Hematopoietic multipotent progenitor cell treated with erythropoietin and hydrocortisone succinate and interleukin-3 and kit ligand, for 6 days (in vitro differentiated cells): ENCODE data around the gene SORCS2.

Source experiments
- DNase-seq: peaks from one replicate; pipeline ENCODE4 v3.0.0-alpha.2; 2015

The SORCS2 gene

GRCh38 chr4:7609316-7609715 lies 417.0 kb downstream of the SORCS2 start:
- no peak for DNase-seq

DNA sequence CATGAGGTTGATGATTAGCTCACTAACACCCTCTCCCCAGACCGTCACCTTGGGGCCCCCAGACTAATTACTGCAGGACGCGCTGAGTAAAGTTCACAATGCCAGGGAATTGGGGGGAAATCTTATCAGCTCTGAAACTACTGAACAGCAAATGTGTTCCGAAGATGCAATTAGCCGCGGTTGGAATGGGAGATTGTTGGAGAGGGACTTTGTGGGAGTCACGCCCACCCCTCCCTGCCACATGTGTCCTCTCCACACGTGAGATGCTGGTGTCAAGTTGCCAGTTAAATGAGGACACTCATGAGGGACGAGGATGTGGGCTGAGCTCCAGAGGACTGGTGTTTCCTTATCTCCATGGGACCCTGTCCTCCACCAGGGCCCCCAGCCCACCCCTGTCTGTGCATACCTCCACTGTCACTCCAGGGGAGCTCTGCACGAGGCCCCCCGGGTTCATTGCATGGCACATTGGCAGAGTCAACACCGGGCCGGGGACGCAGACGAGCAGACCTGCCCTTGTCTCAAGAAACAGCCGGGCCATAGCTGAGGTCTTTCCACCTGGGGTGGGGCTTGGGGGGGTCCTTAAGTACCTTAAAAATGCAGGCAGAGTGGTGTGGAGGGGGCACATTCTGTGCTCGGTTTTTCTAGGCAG lies 417.8 kb downstream of the SORCS2 start:
- no peak for DNase-seq

- DNase-seq: no peak
Observed at GRCh38 chr4:7610841-7611240, 418.5 kb downstream of the SORCS2 start.

GRCh38 chr4:7612311-7612897 lies 420.1 kb downstream of the SORCS2 start:
- DNase-seq: no peak

DNA sequence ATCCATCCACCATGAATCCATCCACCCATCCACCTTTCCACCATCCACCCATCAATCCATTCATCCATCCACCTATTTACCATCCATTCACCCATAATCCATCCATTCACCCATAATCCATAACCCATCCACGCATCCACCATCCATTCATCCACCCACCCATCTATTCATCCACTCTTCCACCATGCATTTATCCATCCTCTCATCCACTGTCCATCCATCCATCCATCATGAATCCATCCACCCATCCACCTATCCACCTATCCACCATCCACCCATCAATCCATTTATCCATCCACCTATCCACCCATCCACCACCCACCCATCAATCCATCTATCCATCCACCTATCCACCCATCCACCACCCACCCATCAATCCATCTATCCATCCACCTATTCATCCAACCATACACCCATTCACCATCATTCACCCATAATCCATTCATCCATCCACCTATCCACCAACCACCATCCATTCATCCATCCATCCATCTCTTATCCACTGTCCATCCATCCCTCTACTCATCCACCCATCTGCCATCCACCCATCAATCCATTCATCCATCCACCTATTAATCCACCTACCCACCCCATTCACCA lies 422.1 kb downstream of the SORCS2 start:
- no peak for DNase-seq

GRCh38 chr4:7616193-7616592 lies 423.9 kb downstream of the SORCS2 start:
- no peak for DNase-seq

- no peak for DNase-seq
Observed at GRCh38 chr4:7618361-7618760, 426.0 kb downstream of the SORCS2 start.

DNA sequence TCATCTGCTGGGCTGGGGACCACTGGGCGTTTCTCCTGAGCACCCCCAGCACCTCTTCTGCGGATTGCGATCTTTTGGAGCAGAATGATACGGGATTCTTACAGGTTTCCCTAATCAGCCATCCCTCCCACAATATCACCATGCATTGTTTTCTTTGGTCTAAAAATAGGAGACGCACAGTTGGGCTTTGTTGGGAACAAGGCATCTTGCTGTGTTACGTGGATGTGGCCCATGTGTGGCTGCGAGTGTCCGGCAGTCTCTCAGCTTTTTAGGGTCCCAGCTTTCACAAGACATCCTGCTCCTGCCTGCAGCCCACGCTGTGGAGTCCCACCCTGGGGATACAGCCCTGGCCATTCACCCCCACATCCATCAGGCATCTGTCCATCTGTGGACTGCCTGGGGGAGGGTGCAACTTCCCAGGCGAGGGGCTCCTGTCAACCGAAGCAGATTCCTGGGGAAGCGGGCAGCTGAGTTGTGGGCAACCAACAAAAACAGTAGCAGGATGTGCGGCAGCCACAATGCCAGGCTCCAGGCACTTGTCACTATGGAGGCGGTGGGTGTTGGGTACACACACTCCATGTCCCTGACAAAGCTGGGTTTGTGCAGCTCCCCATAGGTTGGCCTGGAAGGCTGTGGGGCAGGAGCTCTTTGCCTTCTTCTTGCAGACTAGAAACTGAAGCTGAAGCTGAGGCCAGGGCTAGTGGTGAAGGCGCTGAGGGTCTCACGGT lies 427.9 kb downstream of the SORCS2 start:
- no peak for DNase-seq

DNA sequence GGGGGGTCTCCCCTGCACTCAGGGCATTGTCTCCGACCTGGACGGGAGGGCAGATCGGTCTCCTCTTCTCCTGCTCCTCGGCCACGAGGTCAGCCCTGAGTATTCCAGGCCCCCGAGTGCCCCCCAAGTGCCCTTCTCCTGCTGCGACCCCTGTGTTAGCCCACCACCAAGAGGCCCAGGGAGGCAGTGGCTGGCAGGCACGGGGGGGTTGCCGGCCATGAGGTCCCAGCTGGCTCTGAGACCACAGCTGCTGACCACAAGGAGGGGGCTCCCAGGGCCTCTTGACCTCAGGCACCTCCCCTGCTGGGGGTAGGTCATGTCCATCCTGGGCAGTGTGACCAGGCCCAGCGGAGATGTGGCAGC lies 428.5 kb downstream of the SORCS2 start:
- DNase-seq: no peak

DNA sequence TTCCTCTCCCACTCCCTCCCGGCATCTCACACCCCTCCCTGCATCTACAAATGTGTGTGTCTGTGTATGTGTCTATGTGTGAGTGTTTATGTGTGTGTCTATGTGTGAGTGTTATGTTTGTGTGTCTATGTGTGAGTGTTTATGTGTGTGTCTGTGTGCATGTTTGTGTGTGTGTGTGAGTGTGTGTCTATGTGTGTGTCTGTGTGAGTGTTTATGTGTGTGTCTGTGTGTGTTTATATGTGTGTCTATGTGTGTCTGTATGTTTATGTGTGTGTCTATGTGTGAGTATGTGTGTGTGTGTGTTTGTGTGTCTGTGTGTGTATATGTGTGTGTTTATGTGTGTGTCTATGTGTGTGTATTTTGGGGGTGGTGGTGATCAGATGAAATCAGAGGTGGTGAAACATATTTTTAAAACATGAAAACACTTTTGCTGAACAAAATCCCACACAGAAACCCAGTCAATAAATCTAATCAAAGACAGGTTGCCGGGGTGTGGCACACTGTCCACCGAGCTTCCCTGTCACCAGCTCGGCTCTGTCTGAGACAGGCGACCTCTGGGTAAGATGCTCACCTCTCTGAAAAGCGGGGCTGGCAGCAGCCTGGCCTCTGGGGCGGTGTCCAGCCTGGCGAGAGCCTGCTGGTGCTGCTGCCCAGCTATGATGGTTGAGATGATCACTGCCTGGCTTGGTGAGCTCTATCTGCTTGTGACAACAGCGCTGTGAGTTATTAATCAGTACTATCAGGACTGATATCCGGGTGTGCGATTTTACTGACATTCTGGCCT lies 429.1 kb downstream of the SORCS2 start:
- no peak for DNase-seq

- no peak for DNase-seq
Observed at GRCh38 chr4:7622371-7622770, 430.0 kb downstream of the SORCS2 start.

DNA sequence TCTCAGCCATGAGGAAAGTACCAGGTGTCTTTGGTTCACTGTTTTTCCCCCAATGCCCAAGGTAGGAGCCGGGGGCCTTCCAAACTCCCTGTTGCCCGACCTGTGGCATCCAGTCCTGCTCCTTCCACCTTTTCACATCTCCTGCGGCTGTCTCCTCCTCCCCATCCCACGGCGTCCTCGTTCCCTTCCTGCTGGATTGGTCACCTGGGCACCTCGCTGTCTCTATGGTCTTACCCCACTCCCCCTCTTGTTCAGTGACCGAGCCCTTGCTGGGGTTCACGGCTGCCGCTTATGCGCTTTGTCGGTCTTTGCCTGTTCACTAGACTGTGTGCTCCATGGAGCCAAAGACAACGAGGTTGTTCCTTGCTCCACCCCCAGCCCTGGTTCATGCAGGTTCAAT lies 431.1 kb downstream of the SORCS2 start:
- no peak for DNase-seq

DNA sequence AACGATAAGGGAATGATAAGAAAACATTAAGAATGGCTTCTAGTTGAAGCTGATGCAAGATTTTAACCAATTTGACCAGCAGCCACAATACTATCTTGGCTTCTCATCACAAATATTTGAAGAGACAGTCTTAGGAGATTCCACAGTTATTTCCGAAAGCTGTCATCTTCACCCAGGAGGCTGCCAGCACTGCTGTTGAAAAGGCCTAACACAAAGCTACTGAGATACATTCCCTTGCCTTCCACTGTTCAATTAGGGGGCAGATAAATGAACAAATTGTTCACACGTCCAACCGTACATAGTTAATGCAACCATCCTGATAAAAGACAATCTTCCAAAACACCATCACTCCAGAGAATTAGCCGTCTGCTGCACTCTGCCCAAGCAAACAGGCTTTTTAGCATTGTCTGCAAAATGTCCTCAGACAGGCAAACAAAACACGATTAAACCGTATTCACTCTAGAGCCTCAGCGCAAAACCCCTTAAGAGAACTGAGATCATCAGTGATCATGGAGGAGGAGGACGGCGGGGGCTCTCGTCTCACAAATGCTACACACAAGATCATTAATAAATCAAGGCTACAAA lies 432.1 kb downstream of the SORCS2 start:
- no peak for DNase-seq

DNA sequence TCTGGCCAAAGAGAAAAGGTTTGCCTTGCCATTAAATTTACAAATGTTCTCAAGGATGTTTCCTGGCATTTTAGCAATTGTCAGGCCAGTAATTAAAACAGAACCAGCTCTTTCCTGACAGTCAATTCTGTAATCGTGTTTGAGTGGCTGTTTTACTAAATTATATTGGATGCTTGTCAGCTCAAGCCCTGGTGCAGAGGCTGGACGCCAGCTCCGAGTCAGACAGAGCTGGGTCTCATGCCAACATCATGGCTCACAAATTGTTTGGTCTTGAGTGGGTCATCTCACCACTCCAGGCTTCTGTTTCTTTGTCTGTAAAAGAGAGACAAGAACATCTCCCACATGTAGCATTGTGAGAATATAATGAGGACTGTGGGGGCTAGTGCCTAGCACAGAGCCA lies 432.7 kb downstream of the SORCS2 start:
- no peak for DNase-seq

DNA sequence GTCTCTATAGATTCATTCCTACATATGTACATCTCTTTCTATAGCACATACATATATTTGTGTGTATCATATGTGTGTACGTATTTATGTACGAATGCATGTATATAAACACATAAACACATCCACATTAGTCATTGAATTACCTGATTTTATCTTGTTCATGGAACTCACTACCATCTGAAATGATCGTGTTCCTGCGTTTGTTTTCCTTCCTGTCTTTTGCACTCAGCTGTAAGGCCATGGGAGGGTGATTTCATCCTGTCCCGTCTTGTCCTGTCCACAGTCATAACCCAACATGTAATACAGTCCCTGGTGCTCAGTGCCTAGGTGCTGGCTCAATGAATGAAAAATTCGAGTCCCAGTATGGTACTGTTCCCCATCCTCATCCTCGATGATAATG lies 434.2 kb downstream of the SORCS2 start:
- no peak for DNase-seq

DNA sequence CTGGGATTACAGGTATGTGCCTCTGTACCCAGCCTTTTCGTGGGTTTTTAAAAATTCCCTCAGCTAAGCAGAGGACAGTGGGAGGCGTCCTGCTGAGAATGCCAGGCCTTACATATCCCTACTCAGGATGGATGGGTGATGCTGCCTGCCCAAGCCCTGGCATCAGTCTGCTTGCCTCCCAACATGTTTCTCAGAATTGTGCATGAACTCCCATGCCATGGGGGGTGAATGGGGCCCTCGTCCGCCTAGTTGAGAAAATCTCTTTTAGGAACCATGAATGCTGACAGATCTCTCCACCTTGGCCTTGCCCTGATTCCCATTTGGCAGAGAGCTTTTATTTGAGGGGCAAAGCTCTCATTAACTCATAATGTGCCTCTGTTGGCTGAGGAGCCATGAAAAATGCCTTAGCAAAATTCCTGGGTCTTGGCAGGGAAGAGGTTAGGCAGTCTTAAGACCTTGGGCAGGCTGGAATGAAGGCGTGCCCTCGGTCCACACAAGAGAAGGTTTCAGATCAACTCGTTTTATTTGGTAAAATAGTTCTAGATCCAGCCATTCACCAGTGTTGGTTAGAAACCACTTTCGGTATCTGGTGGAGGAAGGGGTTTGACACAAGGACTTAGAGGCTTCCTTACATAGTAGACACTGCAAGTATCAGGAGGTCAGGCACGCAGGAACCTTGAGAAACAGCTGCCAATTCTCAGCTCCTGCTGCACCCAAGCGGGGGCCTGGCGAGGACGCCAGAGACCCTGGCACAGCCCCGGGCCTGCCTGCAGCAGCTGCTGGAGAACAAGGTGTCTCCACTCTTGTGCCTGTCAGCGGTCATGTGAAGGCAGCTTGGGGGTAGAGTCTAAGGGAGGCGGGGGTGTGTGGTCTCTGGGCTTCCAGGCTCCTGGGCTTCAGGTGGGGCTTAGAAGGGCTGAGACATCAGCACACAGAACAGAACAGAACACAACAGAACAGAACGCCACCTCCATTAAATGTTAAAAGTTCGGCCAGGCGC lies 435.2 kb downstream of the SORCS2 start:
- DNase-seq: no peak

GRCh38 chr4:7628432-7628831 lies 436.1 kb downstream of the SORCS2 start:
- no peak for DNase-seq

- DNase-seq: no peak
Observed at GRCh38 chr4:7629501-7630254, 437.3 kb downstream of the SORCS2 start.

GRCh38 chr4:7630568-7631287 lies 438.4 kb downstream of the SORCS2 start:
- no peak for DNase-seq
